ENCODE results near the gene JARID2. TPM values are rescaled to one million over a fixed set of nuclear protein-coding genes. Genes with fewer than 3 reads are reported as not detected.

JARID2 gene
- total RNA-seq, 4 donors from 2014 or later, result 12.1 to 33.8 (median 17.0) TPM

DNA sequence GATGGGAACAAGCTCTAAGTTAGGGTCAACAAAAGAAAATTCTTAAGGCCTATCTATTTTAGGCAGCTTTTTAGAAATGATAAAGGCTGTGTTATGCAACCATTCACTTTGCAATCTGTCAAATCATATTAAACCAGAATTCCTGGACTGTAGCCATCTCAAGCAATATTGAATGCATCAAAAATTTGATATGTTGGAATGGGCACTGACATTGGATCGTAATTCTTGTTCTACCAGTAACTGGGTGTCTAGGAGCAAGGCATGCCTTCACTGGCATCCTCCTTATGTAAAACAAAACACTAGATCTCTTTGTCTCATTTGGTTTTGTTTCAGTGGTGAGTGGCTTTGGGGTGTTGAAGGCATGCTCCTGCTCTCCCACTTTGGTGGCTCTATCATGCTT, 145.6 kb downstream of the JARID2 start:
- Histone ChIP-seq H3K9me3 (no peaks in the 10 kb centered on the region), H3K4me1 (peaks cover 0 to 21% (median 5%) of the 10 kb centered on the region in 4 donors), H3K27ac (no peak overlapping the region), H3K4me3 (no peak overlapping the region), H3K27me3 (no peaks in the 10 kb centered on the region), H3K36me3 (no peaks in the 10 kb centered on the region)
- TF ChIP-seq, protein P1, sequence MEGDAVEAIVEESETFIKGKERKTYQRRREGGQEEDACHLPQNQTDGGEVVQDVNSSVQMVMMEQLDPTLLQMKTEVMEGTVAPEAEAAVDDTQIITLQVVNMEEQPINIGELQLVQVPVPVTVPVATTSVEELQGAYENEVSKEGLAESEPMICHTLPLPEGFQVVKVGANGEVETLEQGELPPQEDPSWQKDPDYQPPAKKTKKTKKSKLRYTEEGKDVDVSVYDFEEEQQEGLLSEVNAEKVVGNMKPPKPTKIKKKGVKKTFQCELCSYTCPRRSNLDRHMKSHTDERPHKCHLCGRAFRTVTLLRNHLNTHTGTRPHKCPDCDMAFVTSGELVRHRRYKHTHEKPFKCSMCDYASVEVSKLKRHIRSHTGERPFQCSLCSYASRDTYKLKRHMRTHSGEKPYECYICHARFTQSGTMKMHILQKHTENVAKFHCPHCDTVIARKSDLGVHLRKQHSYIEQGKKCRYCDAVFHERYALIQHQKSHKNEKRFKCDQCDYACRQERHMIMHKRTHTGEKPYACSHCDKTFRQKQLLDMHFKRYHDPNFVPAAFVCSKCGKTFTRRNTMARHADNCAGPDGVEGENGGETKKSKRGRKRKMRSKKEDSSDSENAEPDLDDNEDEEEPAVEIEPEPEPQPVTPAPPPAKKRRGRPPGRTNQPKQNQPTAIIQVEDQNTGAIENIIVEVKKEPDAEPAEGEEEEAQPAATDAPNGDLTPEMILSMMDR (IDR thresholded peaks at IDR 0.05), result no peak
- no peak for TF ChIP-seq POLR2A (IDR thresholded peaks at IDR 0.05)
- DNase-seq, result no peak

DNA sequence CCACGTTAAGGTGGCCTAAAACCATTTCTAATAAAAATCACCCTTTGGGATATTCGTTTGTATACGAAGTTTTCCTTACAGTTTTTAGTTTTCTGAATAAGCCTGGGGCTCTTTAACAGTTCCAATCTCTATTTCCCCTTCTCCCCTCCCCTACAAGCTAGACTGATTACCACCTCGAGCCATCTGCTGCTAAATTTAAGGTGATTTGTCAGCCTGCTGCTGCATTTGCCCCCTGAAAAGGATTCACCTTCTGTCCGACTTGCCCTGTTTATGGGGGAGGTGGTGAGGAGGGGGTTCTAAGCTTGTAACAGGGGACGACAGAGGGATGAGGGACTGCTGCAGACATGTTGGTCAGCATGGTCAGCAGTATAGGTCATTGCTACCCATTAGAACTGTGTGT, 146.3 kb downstream of the JARID2 start:
- DNase-seq, result no peak

DNA sequence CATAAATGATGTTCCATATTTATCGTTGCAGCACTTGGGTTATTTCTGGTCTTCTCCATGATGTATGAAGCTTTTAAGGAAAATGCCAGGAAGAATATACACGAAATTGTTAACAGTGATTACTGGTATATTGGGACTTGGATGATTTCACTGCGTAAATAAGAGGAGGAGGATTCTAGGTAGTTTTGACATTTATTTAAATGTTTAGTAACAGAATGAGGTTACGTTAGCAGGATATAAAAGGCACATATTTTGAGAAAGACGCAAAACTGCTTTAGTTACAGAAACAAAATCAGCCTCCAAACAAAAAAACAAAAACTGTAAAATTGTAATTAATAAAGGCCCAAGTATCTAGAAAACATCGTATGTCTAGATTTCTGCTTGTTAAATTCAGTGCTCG, 147.7 kb downstream of the JARID2 start:
- DNase-seq, result no peak
- H3K27me3 ChIP-seq, result no peaks in the 10 kb centered on the region
- no peaks in the 10 kb centered on the region for H3K36me3 ChIP-seq
- H3K4me3 ChIP-seq, result no peak overlapping the region
- TF ChIP-seq, protein P1 (IDR thresholded peaks at IDR 0.05), result no peak
- TF ChIP-seq POLR2A (IDR thresholded peaks at IDR 0.05), result no peak
- no peak overlapping the region for H3K27ac ChIP-seq
- H3K9me3 ChIP-seq, result no peaks in the 10 kb centered on the region
- peaks cover 0 to 28% (median 5%) of the 10 kb centered on the region in 4 donors for H3K4me1 ChIP-seq

More for the DNA sequence above, 146.3 kb downstream of the JARID2 start:
- no peaks in the 10 kb centered on the region for H3K9me3 ChIP-seq
- TF ChIP-seq, protein P1 (IDR thresholded peaks at IDR 0.05), result no peak
- TF ChIP-seq POLR2A (IDR thresholded peaks at IDR 0.05), result no peak
- H3K27me3 ChIP-seq, result no peaks in the 10 kb centered on the region
- no peak overlapping the region for H3K27ac ChIP-seq
- H3K36me3 ChIP-seq, result no peaks in the 10 kb centered on the region
- peaks cover 0 to 21% (median 5%) of the 10 kb centered on the region in 4 donors for H3K4me1 ChIP-seq
- no peak overlapping the region for H3K4me3 ChIP-seq

DNA sequence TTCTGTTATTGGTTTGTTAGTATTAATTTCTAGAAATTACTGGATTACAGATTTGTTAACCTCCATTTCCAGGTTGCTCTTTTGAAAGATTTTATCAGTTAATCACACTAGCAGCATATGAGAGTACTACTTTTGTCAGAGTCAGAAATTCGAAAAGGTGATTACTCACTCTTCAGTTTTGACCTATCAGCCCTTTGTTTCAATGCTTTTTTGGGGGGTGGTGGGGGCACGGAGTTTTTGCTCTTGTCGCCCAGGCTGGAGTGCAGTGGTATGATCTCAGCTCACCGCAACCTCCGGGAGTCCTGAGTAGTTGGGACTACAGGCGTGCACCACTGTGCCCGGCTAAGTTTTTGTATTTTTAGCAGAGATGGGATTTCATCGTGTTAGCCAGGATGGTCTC, 149.2 kb downstream of the JARID2 start:
- Histone ChIP-seq H3K4me1 (peaks cover 0 to 21% (median 5%) of the 10 kb centered on the region in 4 donors), H3K9me3 (no peaks in the 10 kb centered on the region), H3K27ac (no peak overlapping the region), H3K36me3 (no peaks in the 10 kb centered on the region), H3K4me3 (no peak overlapping the region), H3K27me3 (no peaks in the 10 kb centered on the region)
- no peak for DNase-seq
- TF ChIP-seq, protein P1 (IDR thresholded peaks at IDR 0.05), result no peak
- TF ChIP-seq POLR2A (IDR thresholded peaks at IDR 0.05), result no peak

DNA sequence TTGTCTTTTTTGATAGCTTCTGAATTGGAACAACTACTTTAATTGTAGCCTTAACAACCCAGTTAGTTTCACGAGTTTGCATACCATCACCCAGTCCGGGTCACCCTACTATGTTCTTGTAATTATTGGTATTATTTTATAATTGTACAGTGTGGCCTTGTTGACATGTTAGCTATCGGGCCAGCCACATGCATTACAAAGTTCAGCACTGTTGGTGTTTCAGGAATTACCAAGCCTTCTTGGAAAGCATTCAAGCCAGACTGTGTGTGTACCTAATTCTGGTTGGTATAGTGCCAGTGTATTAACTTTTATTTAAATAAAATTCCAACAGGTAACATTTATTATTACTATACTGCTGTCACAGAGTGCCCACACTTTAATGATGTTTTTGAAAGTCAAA, 150.9 kb downstream of the JARID2 start:
- Histone ChIP-seq H3K27ac (no peak overlapping the region), H3K4me3 (no peak overlapping the region), H3K36me3 (no peaks in the 10 kb centered on the region), H3K4me1 (peaks cover 0 to 31% (median 2%) of the 10 kb centered on the region in 4 donors), H3K27me3 (no peaks in the 10 kb centered on the region), H3K9me3 (no peaks in the 10 kb centered on the region)
- TF ChIP-seq POLR2A (IDR thresholded peaks at IDR 0.05), result no peak
- TF ChIP-seq, protein P1 (IDR thresholded peaks at IDR 0.05), result no peak
- DNase-seq, result no peak

Data from Peyer's patch (tissue), 4 donors.